B cell (primary cell): ENCODE data around the gene CTBP2.

Experiments used
- CTCF ChIP-seq: fragments of 200-600 bp; IDR thresholded peaks from one replicate; pipeline ENCODE4 v1.8.0; 2022; ENCODE audit warnings: antibody characterized with exemption, mild to moderate bottlenecking
- EZH2 ChIP-seq: IDR thresholded peaks from 2 replicates; pipeline ENCODE4 v1.6.1; 2012; ENCODE audit warnings: borderline replicate concordance, low read depth, mild to moderate bottlenecking, moderate library complexity, low read length; ENCODE audit not compliant: insufficient read depth, poor library complexity, severe bottlenecking

- TF ChIP-seq CTCF (no peak), EZH2 (no peak)
Measured at GRCh38 chr10:125135771-125136035, 24.7 kb downstream of the CTBP2 start.
